HepG2 (cell line): ENCODE results near the gene MXRA7. TPM values are rescaled to one million over a fixed set of nuclear protein-coding genes. Genes with fewer than 3 reads are reported as not detected.

Experiments
- ATAC-seq: fragments of 200-7000 bp; cut with Tn5 transposase; 3 replicates; pipeline ENCODE4 v1.9.1; 2020; ENCODE audit warnings: mild to moderate bottlenecking, moderate library complexity
- BruUV-seq: library from RNA; stranded (reverse); fragments of 400-500 nt; replicated peaks from 2 replicates; lab custom pipeline; 2021; lab: Mats Ljungman, UMichigan
- CTCF ChIA-PET: fragments of 300-600 bp; formaldehyde crosslinking; extraction: SDS; loops from one replicate; lab custom pipeline; 2021; ENCODE audit warnings: low total read pairs, inconsistent platforms, low intra/inter-chr PET ratio; lab: Yijun Ruan, JAX
- POLR2A ChIA-PET: fragments of 350-600 bp; sonication (Branson Sonifier 250); formaldehyde crosslinking; loops from one replicate; lab custom pipeline; 2020; ENCODE audit warnings: antibody characterized with exemption, inconsistent platforms; lab: Yijun Ruan, JAX
- DNase-seq: peaks from one replicate; pipeline ENCODE4 v3.0.0-alpha.2; 2015; ENCODE audit warnings: low spot score
- FAIRE-seq: peaks from 3 replicates; lab custom pipeline; 2011; peaks lifted over from hg19 to GRCh38; lab: Jason Lieb, UNC
- H2AFZ ChIP-seq: one replicate; pipeline ENCODE4 v1.6.1; 2011; ENCODE audit warnings: low read length, inconsistent platforms
- H3K27ac ChIP-seq: fragments of 300-600 bp; 3 replicates; pipeline ENCODE4 v1.8.0; 2011; ENCODE audit warnings: mixed run types, mild to moderate bottlenecking, mixed read lengths, low read length, inconsistent platforms; ENCODE audit not compliant: insufficient read depth; ENCODE audit errors: extremely low read length
- H3K27me3 ChIP-seq, 2 experiments: fragments of 200-600 bp in 1 of 2; 2 replicates in 1 of 2; 3 replicates in 1 of 2; pipeline versions ENCODE4 v1.6.0 to v1.8.0; 2011; ENCODE audit warnings: low read length in 2 of 2, mild to moderate bottlenecking in 2 of 2, moderate library complexity in 2 of 2, inconsistent platforms in 1 of 2; ENCODE audit not compliant: insufficient read depth in 2 of 2, control insufficient read depth in 1 of 2
- H3K36me3 ChIP-seq, 2 experiments: fragments of 200-600 bp in 1 of 2; replicated peaks in 1 of 2; 2 replicates in 1 of 2; 3 replicates in 1 of 2; pipeline versions ENCODE4 v1.5.1 to v1.8.0; 2011; ENCODE audit warnings: low read length in 2 of 2, inconsistent platforms in 1 of 2; ENCODE audit not compliant: insufficient read depth in 2 of 2, control insufficient read depth in 1 of 2
- H3K4me1 ChIP-seq: 2 replicates; pipeline ENCODE4 v1.5.1; 2012; ENCODE audit warnings: low read length, inconsistent platforms; ENCODE audit not compliant: insufficient read depth
- H3K4me2 ChIP-seq: 2 replicates; pipeline ENCODE4 v1.6.0; 2011; ENCODE audit warnings: low read depth, low read length, inconsistent platforms
- H3K4me3 ChIP-seq, 3 experiments: fragments of 200-600 bp in 1 of 3; sonication (generic), shearing (Covaris generic) in 1 of 3; replicated peaks in 1 of 3; 2 replicates each; pipeline ENCODE4 v1.5.1; 2011 to 2016; ENCODE audit warnings: low read length in 3 of 3, inconsistent platforms in 2 of 3, low read depth in 2 of 3, mild to moderate bottlenecking in 2 of 3, control low read depth in 1 of 3, mixed read lengths in 1 of 3; ENCODE audit not compliant: insufficient read depth in 1 of 3
- H3K79me2 ChIP-seq: one replicate; pipeline ENCODE4 v1.6.1; 2011; ENCODE audit warnings: low read length, inconsistent platforms; ENCODE audit not compliant: insufficient read depth
- H3K9ac ChIP-seq: 2 replicates; pipeline ENCODE4 v1.6.0; 2011; ENCODE audit warnings: mild to moderate bottlenecking, low read depth, low read length, inconsistent platforms; ENCODE audit not compliant: insufficient read depth
- H3K9me3 ChIP-seq: 2 replicates; pipeline ENCODE4 v1.5.1; 2012; ENCODE audit warnings: mild to moderate bottlenecking, low read length
- H4K20me1 ChIP-seq: 2 replicates; pipeline ENCODE4 v1.6.0; 2011; ENCODE audit warnings: inconsistent platforms, mild to moderate bottlenecking, low read length, moderate library complexity; ENCODE audit not compliant: insufficient read depth
- ELF3 ChIP-seq: IDR thresholded peaks from 2 replicates; pipeline ENCODE4 v1.6.1; 2016; ENCODE audit warnings: missing genetic modification reagents, missing compliant biosample characterization
- KDM3A ChIP-seq: IDR thresholded peaks from 2 replicates; pipeline ENCODE4 v1.6.1; 2018; ENCODE audit warnings: low read depth, missing compliant biosample characterization
- PATZ1 ChIP-seq: sonication (generic); formaldehyde crosslinking; IDR thresholded peaks from 2 replicates; pipeline ENCODE4 v1.4.0; 2020; ENCODE audit warnings: missing genetic modification reagents
- PHF21A ChIP-seq: sonication (generic); formaldehyde crosslinking; IDR thresholded peaks from 2 replicates; pipeline ENCODE4 v1.5.0; 2020; ENCODE audit warnings: mild to moderate bottlenecking, missing genetic modification reagents
- SOX6 ChIP-seq, 2 experiments: fragments of 450-650 bp in 1 of 2; sonication (generic) in 1 of 2; formaldehyde crosslinking in 1 of 2; IDR thresholded peaks; 2 replicates each; pipeline versions ENCODE4 v1.4.0 to v1.6.1; 2017 to 2020; ENCODE audit warnings: antibody characterized with exemption in 1 of 2, mild to moderate bottlenecking in 1 of 2, missing genetic modification reagents in 1 of 2
- THAP11 ChIP-seq: IDR thresholded peaks from 2 replicates; pipeline ENCODE4 v1.6.1; 2016; ENCODE audit warnings: missing biosample characterization, missing genetic modification reagents
- ZNF275 ChIP-seq: sonication (generic); formaldehyde crosslinking; IDR thresholded peaks from 2 replicates; pipeline ENCODE4 v1.8.0; 2022; ENCODE audit warnings: missing genetic modification reagents, mild to moderate bottlenecking, inconsistent platforms, borderline replicate concordance
- WGBS: methylation state at CpG from one replicate; pipeline ENCODE4 v1.1.6; 2017; ENCODE audit warnings: low lambda C conversion rate; 5-methylcytosine and 5-hydroxymethylcytosine counted together
- in situ Hi-C: cut with HindIII; loops from 2 replicates; pipeline ENCODE4 v1.10.0; 2017; ENCODE audit warnings: low pct_unique_long_range_greater_than_20kb; ENCODE audit not compliant: extremely low pct_ligation_motif_present
- intact Hi-C: fragments of 100-400 bp; cut with micrococcal nuclease; formaldehyde crosslinking; loops from one replicate; pipeline ENCODE4 v1.10.0; 2022; ENCODE audit not compliant: unreplicated experiment
- polyA plus RNA-seq, 8 experiments: library from polyadenylated mRNA; depleted of rRNA in 3 of 8; stranded (reverse) in 7 of 8; unstranded in 1 of 8; fragments of >200 nt; fragmentation: Illumina TruSeq in 4 of 8; extraction: Trizol in 4 of 8; gene quantifications; 2 replicates each; pipeline versions ENCODE4 v1.2.1 to v1.2.3, GENCODE V29; 2011 to 2016; ENCODE audit warnings: low read depth in 4 of 8, missing spikeins in 1 of 8, mixed read lengths in 1 of 8; ENCODE audit not compliant: insufficient read depth in 1 of 8
- total RNA-seq, 5 experiments: library from RNA; depleted of rRNA; stranded (reverse); fragments of >200 nt; fragmentation: Illumina TruSeq; extraction: Trizol; gene quantifications; 2 replicates each; pipeline ENCODE4 v1.2.3, GENCODE V29; 2016; ENCODE audit warnings: low read depth in 1 of 5
- TF ChIP-seq, protein P1 (sequence below): sonication (generic); formaldehyde crosslinking; IDR thresholded peaks from 2 replicates; pipeline ENCODE4 v1.4.0; 2020; ENCODE audit warnings: missing genetic modification reagents
- TF ChIP-seq, protein P2 (sequence below), 2 experiments: fragments of 450-650 bp in 1 of 2; sonication (generic) in 1 of 2; formaldehyde crosslinking; IDR thresholded peaks; 2 replicates each; pipeline versions ENCODE4 v1.5.0 to v1.8.0; 2020 to 2022; ENCODE audit warnings: mild to moderate bottlenecking in 1 of 2, missing genetic modification reagents in 1 of 2

The MXRA7 gene
- total and polyA plus RNA-seq, 2 of the 13 experiments (the other 11 are each of a cell fraction or from before 2014, with no cell fraction given), result 44.8 to 112 TPM

DNA sequence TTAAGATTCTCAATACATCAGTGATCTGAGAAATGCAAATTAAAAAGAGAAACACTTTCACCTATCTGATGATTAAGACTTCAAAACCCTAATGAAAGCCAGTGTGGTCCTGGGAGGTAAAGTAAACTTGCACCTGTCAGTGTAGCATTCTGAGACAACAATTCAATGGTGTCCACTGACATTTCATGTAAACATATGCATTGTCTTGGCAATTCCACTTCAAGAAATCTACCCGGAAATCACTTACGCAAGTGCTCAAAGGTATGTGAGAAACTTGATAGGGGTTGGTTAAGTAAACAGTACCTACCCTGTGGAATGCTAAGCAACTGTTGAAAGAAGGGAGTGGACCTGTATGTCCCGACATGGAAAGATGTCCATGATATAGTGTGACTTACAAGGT lies 69.3 kb downstream of the MXRA7 start (continued):
- peak; percentile 23; the same call in 1 of the 2 replicates for TF ChIP-seq PATZ1 (CRISPR knock-in tag)
- TF ChIP-seq, protein P1, sequence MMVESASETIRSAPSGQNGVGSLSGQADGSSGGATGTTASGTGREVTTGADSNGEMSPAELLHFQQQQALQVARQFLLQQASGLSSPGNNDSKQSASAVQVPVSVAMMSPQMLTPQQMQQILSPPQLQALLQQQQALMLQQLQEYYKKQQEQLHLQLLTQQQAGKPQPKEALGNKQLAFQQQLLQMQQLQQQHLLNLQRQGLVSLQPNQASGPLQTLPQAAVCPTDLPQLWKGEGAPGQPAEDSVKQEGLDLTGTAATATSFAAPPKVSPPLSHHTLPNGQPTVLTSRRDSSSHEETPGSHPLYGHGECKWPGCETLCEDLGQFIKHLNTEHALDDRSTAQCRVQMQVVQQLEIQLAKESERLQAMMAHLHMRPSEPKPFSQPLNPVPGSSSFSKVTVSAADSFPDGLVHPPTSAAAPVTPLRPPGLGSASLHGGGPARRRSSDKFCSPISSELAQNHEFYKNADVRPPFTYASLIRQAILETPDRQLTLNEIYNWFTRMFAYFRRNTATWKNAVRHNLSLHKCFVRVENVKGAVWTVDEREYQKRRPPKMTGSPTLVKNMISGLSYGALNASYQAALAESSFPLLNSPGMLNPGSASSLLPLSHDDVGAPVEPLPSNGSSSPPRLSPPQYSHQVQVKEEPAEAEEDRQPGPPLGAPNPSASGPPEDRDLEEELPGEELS (CRISPR knock-in tag), result peak; percentile 85
- 0 out of 2 replicates have a peak, but pooled peaks have one; percentile 41 for TF ChIP-seq THAP11 (CRISPR knock-in tag)
- TF ChIP-seq ELF3 (CRISPR knock-in tag), result peak; percentile 57
- no peak for TF ChIP-seq SOX6 (IDR thresholded peaks at IDR 0.05)
- TF ChIP-seq SOX6 (CRISPR knock-in tag; IDR thresholded peaks at IDR 0.05), result peak; percentile 97

DNA sequence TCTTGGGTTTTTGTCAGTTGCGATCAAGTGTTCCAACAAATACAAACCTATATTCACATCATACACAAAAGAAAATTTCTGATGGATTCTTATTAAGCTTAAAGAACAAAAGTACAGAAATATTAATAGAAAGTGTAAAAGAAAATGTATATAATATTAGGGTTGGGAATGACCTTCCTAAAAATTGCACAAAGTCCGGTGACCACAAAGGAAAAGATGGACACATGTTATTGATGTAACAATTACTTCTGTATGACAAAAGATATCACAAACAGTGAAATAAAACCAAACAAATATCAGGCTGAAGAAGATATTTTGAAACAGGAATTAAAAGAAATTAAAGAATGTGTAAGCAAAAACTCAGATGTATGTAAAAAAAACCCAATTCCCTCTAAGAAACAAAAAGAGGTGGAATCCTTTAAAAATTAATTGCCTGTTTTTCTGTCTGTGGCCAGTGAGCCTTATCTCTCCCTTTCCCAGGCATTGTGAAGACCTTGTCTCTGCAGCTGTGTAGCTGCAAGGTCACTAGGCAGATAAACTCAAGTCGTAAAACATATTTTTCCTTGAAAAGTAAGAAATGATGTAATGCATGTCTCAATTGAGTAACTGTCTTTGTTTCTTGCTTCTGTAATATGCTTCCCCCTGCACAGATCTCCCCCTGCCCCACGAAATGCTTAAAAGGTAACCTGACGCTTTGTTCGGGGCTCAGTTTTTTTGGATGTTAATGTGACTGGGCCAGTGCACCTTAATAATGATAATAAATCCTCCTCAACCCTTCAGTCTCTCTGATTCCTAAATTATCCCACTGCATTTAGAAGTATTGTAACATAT lies 70.0 kb downstream of the MXRA7 start:
- in situ Hi-C loops (no loop called here), intact Hi-C loops (no loop called here)
- CTCF ChIA-PET, result no interaction called here
- H3K4me1 ChIP-seq, result peaks cover 50% of the 10 kb centered on the region
- DNase-seq (no peak), FAIRE-seq (no peak), ATAC-seq (no peak)
- TF ChIP-seq ZNF275 (no peak), KDM3A (CRISPR knock-in tag) (no peak), PHF21A (CRISPR knock-in tag) (no peak)
- TF ChIP-seq, protein P2, sequence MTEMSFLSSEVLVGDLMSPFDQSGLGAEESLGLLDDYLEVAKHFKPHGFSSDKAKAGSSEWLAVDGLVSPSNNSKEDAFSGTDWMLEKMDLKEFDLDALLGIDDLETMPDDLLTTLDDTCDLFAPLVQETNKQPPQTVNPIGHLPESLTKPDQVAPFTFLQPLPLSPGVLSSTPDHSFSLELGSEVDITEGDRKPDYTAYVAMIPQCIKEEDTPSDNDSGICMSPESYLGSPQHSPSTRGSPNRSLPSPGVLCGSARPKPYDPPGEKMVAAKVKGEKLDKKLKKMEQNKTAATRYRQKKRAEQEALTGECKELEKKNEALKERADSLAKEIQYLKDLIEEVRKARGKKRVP (CRISPR knock-in tag; IDR thresholded peaks at IDR 0.05), result 0 out of 4 replicates have a peak, but pooled peaks of 1 of the 2 experiments have one; percentile 14
- no peak overlapping the region for H3K4me3 ChIP-seq
- no peak overlapping the region for H3K4me2 ChIP-seq
- no peak overlapping the region for H3K27ac ChIP-seq
- BruUV-seq, result no TSS peak
- no peaks in the 10 kb centered on the region for H3K36me3 ChIP-seq
- H3K9ac ChIP-seq, result no peak overlapping the region
- H3K27me3 ChIP-seq, result no peaks in the 10 kb centered on the region
- no peaks in the 10 kb centered on the region for H4K20me1 ChIP-seq
- H2AFZ ChIP-seq, result no peak overlapping the region
- 70% methylated on average over 6 of the region's 6 CpGs for WGBS
- POLR2A ChIA-PET, result interaction anchor here (0.8 kb wide), 1 partner anchor 83 kb away, joined by 3 read pairs; no protein-coding TSS in a partner anchor
- H3K9me3 ChIP-seq, result no peaks in the 10 kb centered on the region
- no peaks in the 10 kb centered on the region for H3K79me2 ChIP-seq
